HG02588 (cell line): ENCODE measurements around the gene MIA2.
"Not testable (repeated sequence)": the region's sequence is repeated elsewhere in the genome, so short reads cannot be mapped to it uniquely, and the experiment has no call there.

Source experiments
- ATAC-seq: cut with Tn5 transposase; IDR thresholded peaks from one replicate; pipeline ENCODE4 v1.9.1; 2021; ENCODE audit warnings: mild to moderate bottlenecking, moderate library complexity; ENCODE audit not compliant: unreplicated experiment

Gene MIA2

DNA sequence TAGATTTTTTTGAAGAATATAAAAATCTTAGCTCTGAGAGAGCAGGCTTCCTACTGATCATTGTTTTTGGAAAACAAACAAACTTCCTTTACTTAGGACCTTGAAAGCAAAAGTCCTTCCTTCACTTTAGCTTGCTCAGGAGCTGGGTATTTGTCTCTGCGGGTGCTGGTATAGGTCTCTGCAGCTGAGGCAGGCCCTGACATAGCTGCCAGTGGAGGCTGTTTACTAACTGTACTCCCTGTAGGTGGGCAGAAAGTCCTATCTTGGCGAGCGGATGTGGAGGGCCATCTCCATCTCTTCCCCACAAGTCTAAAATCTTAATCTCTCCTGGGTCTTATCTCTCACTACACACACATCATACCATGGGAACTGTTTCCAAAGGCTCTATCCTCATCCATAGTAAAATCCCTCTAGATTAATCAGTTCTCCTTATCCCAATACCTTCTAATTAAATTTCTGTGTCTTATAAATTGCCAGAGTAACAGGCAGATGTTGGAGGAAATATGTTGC lies 4.1 kb upstream of the MIA2 start:
- ATAC-seq = no peak

GRCh38 chr14:39230416-39231035 lies 3.2 kb upstream of the MIA2 start:
- no peak for ATAC-seq

DNA sequence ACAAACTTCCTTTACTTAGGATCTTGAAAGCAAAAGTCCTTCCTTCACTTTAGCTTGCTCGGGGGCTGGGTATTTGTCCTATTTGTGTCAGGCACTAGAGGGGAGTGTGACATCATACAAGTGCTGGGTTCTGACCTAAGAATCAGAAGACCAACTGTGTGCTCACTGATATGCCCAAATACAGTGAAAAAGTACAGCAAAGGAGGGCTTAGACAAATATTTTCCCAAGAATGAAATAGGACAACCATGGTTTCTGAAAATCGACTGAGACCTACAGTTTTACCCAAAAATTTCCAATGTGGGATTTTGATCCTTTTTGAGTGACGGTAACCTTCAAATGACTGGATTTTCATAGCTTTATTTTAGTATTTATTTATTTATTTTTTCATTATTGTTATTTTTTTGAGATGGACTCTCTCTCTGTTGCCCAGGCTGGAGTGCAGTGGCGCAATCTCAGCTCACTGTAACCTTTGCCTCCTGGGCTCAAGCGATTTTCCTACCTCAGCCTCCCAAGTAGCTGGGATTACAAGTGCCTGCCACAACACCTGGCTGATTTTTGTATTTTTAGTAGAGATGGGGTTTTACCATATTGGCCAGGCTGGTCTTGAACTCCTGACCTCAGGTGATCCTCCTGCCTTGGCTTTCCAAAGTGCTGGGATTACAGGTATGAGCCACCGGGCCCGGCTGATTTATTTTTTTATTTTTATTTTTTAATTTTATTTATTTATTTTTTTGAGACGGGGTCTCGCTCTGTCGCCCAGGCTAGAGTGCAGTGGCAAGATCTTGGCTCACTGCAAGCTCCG lies 1.8 kb upstream of the MIA2 start:
- peak; percentile 82 for ATAC-seq

GRCh38 chr14:39232554-39233415 lies 930 bp upstream of the MIA2 start:
- ATAC-seq = no peak

DNA sequence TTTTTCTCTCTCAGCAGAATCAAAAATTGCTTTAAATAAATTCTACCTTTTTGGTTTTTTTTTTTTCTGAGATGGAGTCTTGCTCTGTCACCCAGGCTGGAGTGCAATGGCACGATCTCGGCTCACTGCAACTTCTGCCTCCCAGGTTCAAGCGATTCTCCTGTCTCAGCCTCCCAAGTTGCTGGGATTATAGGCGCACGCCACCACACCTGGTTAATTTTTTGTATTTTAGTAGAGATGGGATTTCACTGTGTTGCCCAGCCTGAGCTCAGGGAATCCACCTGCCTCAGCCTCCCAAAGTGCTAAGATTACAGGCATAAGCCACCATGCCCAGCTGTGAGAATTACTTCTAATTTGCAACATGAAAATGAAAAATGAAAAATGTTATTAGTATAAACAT lies 1.3 kb downstream of the MIA2 start:
- ATAC-seq = not testable (repeated sequence)

DNA sequence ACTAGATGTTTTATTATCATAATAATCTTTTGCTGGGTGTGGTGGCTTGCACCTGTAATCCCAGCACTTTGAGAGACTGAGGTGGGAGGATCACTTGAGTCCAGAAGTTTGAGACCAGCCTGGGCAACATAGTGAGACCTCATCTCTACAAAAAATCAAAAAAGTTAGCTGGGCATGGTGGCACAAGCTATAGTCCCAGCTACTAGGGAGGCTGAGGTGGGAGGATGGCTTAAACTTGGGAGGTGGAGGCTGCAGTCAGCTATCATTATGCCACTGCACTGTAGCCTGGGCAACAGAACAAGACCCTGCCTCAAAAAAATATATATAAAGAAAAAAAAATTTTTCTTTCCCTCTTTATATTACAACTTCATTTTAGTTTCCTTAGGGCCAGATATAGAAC lies 1.8 kb downstream of the MIA2 start:
- not testable (repeated sequence) for ATAC-seq

DNA sequence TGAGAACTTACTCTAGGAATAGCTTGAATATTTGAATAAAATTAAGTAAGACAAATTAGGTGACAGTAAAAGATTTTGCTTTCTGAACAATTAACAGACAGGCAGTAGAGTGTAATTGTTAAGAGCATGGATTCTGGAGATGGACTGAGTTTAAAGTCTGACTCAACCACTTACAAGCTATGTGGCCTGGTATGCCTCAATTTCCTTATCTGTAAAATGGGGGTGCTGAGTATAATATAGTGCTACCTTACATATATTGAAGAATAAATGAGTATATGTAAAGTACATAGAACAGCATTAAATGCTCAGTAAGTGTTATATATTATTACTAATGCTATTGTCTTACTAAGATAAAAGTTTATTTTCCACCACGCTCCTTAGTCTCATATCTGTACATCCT lies 7.1 kb downstream of the MIA2 start:
- no peak for ATAC-seq

DNA sequence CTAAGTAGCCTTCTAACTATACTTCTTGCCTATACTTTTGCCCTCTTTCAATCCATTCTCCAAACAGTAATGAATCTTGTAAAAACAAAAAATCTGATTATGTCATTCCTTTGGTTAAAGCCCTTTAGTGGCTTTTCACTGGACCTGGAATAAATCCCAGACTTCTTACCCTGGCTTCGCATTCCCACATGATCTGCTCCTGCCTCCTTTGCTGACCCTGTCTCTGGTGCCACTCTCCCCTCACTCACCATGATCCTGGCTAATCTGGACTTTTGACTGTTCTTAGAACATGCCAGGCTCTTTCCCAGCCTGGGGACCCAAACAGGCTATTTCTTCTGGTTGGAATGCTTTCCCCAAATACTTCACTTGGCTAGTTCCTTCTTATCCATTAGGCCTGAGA lies 7.9 kb downstream of the MIA2 start:
- ATAC-seq = no peak

DNA sequence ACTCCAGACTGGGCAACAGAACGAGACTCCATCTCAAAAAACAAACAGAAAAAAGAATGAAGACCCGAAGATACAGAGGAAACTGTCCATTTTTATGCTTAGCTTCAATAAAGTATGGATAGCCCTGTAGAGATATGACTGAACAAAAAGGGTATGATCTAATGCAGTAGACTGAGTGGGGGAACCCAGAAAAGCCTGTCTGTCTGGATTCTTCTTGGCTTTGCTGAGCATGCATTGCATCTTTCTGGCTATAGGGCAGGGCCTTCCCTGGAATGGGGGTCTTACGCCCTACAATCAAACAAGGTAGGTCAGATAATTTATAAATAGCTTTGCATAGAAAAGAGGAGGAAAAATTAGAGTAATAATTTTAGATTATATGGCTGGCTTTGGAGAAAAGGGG lies 10.1 kb downstream of the MIA2 start:
- no peak for ATAC-seq

- ATAC-seq = no peak
Observed at GRCh38 chr14:39246618-39247017, 12.9 kb downstream of the MIA2 start.

GRCh38 chr14:39247256-39247655 lies 13.5 kb downstream of the MIA2 start:
- ATAC-seq = no peak

- no peak for ATAC-seq
Observed at GRCh38 chr14:39251547-39251946, 17.8 kb downstream of the MIA2 start.

- ATAC-seq = not testable (repeated sequence)
Observed at GRCh38 chr14:39257388-39257787, 23.7 kb downstream of the MIA2 start.

DNA sequence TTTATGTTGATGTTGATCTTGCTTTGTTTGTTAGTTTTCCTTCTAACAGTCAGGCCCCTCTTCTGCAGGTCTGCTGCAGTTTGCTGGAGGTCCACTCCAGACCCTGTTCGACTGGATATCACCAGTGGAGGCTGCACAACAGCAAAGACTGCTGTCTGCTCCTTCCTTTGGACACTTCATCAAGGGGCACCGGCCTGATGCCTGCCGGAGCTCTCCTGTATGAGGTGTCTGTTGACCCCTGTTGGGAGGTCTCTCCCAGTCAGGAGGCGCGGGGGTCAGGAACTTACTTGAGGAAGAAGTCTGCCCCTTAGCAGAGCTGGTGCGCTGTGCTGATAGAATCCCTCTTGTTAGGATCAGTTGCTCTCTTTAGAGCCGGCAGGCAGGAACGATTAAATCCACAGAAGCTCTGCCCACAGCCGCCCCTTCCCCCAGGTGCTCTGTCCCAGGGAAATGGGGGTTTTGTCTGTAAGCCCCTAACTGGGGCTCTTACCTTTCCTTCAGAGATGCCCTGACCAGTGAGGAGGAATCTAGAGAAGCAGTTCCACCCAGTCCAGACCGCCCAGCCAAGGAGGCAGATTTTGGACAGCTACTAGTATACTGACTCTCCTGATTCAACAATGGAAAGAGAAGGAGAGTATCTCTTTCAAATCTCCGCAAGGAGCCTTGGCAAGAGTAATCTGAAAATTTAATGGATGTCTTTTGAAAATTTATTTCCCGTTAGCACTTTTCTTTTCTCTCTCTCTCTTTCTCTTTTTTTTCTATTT lies 25.2 kb downstream of the MIA2 start:
- no peak for ATAC-seq

GRCh38 chr14:39260161-39260560 lies 26.4 kb downstream of the MIA2 start:
- not testable (repeated sequence) for ATAC-seq

- not testable (repeated sequence) for ATAC-seq
Observed at GRCh38 chr14:39262214-39262613, 28.5 kb downstream of the MIA2 start.

GRCh38 chr14:39264057-39264456 lies 30.3 kb downstream of the MIA2 start:
- ATAC-seq = no peak

GRCh38 chr14:39264558-39264957 lies 30.8 kb downstream of the MIA2 start:
- no peak for ATAC-seq

- ATAC-seq = no peak
Observed at GRCh38 chr14:39265033-39265432, 31.3 kb downstream of the MIA2 start.

DNA sequence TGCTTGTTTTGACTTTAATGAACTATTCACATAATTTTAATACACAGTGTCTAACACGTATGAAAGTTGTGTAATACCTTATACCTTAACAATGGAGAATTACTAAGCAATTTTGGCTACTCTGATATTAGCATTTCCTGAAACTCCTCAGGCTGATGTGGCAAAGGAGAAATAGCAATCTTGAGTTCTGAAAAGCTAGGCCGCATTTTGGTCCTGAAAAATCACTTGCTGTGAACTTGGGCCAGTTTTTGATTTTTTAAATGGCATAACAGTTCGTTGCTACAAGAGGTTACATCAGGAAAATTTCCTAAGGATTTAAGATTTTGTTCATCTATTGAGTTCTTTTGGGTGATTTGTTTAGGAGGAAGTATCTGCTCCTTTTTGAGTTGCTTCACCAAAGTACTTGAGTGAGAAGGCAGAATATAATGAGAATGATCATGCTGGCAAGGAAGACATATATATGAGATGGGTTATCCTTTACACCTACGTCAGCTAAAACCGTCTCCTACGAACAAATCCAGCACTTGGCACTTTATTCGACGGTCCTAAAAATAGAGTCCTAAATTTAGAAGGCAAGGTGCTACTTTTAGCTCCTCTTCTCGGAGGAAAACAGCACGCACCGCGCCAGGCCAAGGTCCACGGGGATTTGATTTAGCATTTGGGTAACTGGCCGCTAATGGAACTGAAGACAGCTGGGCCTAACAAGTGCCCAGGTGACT lies 32.2 kb downstream of the MIA2 start:
- ATAC-seq = no peak
